HFFc6 (cell line): ENCODE measurements around the gene DUSP22. TPM values are rescaled to one million over a fixed set of nuclear protein-coding genes. Genes with fewer than 3 reads are reported as not detected.

Source experiments
- DNase-seq: peaks from one replicate; pipeline ENCODE4 v3.0.0-alpha.2; 2018
- H3K27ac Mint-ChIP-seq: 2 replicates; pipeline ENCODE4 v1.8.0; 2020; ENCODE audit warnings: mild to moderate bottlenecking, mixed read lengths
- H3K27me3 Mint-ChIP-seq: 2 replicates; pipeline ENCODE4 v1.8.0; 2021; ENCODE audit warnings: mild to moderate bottlenecking, moderate library complexity, mixed read lengths; ENCODE audit not compliant: insufficient read depth
- H3K36me3 Mint-ChIP-seq: 2 replicates; pipeline ENCODE4 v1.8.0; 2021; ENCODE audit warnings: low read depth, mixed read lengths
- H3K4me1 Mint-ChIP-seq: 2 replicates; pipeline ENCODE4 v1.8.0; 2020; ENCODE audit warnings: low read depth, mixed read lengths
- H3K4me3 Mint-ChIP-seq: 2 replicates; pipeline ENCODE4 v1.8.0; 2020; ENCODE audit warnings: mild to moderate bottlenecking, moderate library complexity, mixed read lengths
- H3K9me3 Mint-ChIP-seq: 2 replicates; pipeline ENCODE4 v1.8.0; 2020; ENCODE audit warnings: mild to moderate bottlenecking, mixed read lengths
- total RNA-seq, 6 experiments: library from RNA; stranded (reverse); fragmentation: NEBNext Ultra II Directional; extraction: Animal tissue kit (Norgen Biotek cat#: 25700); gene quantifications; 2 replicates in 1 of 6; 3 replicates in 5 of 6; pipeline ENCODE4 v1.2.3, GENCODE V29; 2021
- TF ChIP-seq, protein P1 (sequence below): fragments of 200-600 bp; sonication (generic); IDR thresholded peaks from 2 replicates; pipeline ENCODE4 v1.5.0; 2021; ENCODE audit warnings: antibody characterized with exemption, mild to moderate bottlenecking

Gene DUSP22
- total RNA-seq, 6 experiments from 2014 or later: 6.8 to 11.9 (median 9.2) TPM

DNA sequence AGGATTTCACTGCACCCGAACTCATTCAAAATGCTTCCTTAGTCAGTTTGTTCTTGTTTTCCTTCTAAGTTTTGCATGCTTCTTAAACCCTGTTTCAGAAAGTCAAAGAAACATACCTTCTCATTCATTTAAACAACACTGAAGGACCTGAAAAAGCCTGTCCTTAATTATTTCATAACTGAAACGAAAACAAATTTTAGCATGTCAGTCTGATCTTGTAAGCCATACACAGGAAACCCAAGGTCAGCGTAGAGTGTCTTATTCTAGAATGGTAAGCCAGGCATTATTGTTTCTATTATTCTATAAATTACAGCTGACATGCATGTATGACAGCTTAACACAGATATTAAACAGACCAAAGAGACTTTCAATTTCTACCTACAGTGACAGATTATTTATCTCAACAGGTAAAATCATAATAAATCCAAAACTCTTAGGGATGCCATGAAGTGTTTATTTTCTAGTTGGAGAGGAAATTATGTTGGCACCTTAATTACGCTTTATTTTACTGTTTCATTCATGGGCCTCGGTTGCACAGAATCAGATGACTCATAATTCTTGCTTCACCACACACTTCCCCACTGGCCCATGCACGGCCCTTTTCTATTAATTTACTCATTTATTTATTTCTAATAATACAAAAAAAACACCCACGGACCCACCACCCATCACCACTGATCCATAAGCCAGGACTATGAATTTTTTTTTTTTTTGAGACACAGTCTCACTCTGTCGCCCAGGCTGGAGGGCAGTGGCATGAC is 39.3 kb upstream of the DUSP22 start:
- peaks cover 14% of the 10 kb centered on the region for H3K9me3 Mint-ChIP-seq
- TF ChIP-seq, protein P1, sequence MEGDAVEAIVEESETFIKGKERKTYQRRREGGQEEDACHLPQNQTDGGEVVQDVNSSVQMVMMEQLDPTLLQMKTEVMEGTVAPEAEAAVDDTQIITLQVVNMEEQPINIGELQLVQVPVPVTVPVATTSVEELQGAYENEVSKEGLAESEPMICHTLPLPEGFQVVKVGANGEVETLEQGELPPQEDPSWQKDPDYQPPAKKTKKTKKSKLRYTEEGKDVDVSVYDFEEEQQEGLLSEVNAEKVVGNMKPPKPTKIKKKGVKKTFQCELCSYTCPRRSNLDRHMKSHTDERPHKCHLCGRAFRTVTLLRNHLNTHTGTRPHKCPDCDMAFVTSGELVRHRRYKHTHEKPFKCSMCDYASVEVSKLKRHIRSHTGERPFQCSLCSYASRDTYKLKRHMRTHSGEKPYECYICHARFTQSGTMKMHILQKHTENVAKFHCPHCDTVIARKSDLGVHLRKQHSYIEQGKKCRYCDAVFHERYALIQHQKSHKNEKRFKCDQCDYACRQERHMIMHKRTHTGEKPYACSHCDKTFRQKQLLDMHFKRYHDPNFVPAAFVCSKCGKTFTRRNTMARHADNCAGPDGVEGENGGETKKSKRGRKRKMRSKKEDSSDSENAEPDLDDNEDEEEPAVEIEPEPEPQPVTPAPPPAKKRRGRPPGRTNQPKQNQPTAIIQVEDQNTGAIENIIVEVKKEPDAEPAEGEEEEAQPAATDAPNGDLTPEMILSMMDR: no peak
- H3K27me3 Mint-ChIP-seq: peaks cover 9% of the 10 kb centered on the region
- H3K36me3 Mint-ChIP-seq: no peaks in the 10 kb centered on the region
- H3K4me1 Mint-ChIP-seq: no peaks in the 10 kb centered on the region
- no peak for DNase-seq
- H3K27ac Mint-ChIP-seq: no peak overlapping the region
- no peak overlapping the region for H3K4me3 Mint-ChIP-seq

- no peaks in the 10 kb centered on the region for H3K36me3 Mint-ChIP-seq
- H3K9me3 Mint-ChIP-seq: peaks cover 21% of the 10 kb centered on the region
- H3K27me3 Mint-ChIP-seq: peaks cover 9% of the 10 kb centered on the region
- H3K4me3 Mint-ChIP-seq: no peak overlapping the region
- no peak overlapping the region for H3K27ac Mint-ChIP-seq
- no peaks in the 10 kb centered on the region for H3K4me1 Mint-ChIP-seq
- no peak for DNase-seq
- TF ChIP-seq, protein P1: no peak
Observed at GRCh38 chr6:254016-254415, 38.3 kb upstream of the DUSP22 start.

DNA sequence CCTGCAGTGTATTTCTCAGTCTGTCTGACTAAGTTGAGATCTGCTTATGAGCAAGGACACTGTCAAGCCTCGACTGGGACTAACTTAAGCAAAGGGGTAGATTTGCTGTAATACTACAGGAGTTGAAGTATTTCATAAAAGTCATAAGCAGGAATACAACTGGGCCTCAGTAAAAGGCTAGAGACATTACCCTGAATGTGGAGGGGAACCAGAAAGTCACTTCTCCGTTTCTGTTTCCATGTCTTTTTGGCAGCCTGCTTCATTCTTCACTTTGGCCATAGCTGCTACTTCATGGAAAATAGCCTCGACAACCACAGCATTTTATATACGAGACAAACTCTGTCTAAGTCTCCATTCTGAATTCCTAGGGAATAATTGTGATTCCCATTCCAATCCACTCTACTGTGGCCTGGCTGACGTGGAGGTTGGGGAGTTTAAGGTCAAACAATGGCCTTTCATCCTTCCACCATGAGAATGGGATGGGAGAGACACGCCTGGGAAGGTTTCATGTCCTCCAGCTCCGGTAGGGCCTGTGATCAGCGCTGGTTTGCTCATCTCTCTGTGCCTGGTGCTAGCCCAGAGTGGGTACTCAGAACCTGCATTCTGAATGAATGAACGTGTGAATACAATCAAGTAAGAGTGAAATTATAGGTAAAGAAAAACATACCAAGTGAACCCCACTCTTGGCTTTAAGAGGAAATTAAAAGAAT is 37.1 kb upstream of the DUSP22 start:
- TF ChIP-seq, protein P1: no peak
- Mint-ChIP-seq H3K4me1 (no peaks in the 10 kb centered on the region), H3K4me3 (no peak overlapping the region)

DNA sequence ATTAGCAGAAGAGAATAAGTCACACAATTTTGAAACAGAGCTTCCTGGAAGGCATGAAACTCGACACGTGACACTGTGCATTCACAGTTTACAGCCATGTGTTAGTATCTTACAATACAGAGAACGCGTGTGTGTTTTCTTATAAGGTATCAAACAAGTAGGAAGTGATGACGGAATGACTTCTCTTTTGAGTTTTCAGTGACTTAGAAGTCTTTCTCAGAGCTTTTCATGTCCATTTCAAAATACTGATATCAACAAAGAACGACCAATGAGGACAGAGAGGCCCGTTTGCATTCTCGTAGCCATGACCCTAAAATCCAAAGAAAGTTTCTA is 36.6 kb upstream of the DUSP22 start:
- no peak overlapping the region for H3K4me3 Mint-ChIP-seq
- H3K27ac Mint-ChIP-seq: no peak overlapping the region
- DNase-seq: no peak
- TF ChIP-seq, protein P1: no peak
- H3K36me3 Mint-ChIP-seq: no peaks in the 10 kb centered on the region
- peaks cover 9% of the 10 kb centered on the region for H3K27me3 Mint-ChIP-seq
- H3K4me1 Mint-ChIP-seq: no peaks in the 10 kb centered on the region
- peaks cover 27% of the 10 kb centered on the region for H3K9me3 Mint-ChIP-seq

More for the DNA sequence above, 37.1 kb upstream of the DUSP22 start:
- H3K9me3 Mint-ChIP-seq: peaks cover 27% of the 10 kb centered on the region
- H3K36me3 Mint-ChIP-seq: no peaks in the 10 kb centered on the region
- H3K27me3 Mint-ChIP-seq: peaks cover 9% of the 10 kb centered on the region
- no peak for DNase-seq
- no peak overlapping the region for H3K27ac Mint-ChIP-seq

- TF ChIP-seq, protein P1: no peak
- Mint-ChIP-seq H3K27ac (no peak overlapping the region), H3K4me1 (no peaks in the 10 kb centered on the region), H3K36me3 (no peaks in the 10 kb centered on the region), H3K4me3 (no peak overlapping the region), H3K9me3 (peaks cover 27% of the 10 kb centered on the region), H3K27me3 (peaks cover 6% of the 10 kb centered on the region; the same call in 1 of the 2 replicates)
- no peak for DNase-seq
Observed at GRCh38 chr6:256169-256568, 36.1 kb upstream of the DUSP22 start.
